ENCODE results near the gene PDE4D. TPM values are rescaled to one million over a fixed set of nuclear protein-coding genes. Genes with fewer than 3 reads are reported as not detected.

PDE4D gene
- total RNA-seq, 1 experiment from 2014 or later = 11.6 TPM

- Mint-ChIP-seq H3K27me3 (ENCODE audit: unreplicated experiment) (no peaks in the 10 kb centered on the region), H3K9me3 (ENCODE audit: low read depth, unreplicated experiment) (no peaks in the 10 kb centered on the region), H3K4me3 (ENCODE audit: low read depth, unreplicated experiment) (no peak overlapping the region), H3K27ac (ENCODE audit: unreplicated experiment) (no peak overlapping the region), H3K4me1 (ENCODE audit: low read depth, unreplicated experiment) (no peaks in the 10 kb centered on the region), H3K36me3 (ENCODE audit: insufficient read depth, unreplicated experiment) (no peaks in the 10 kb centered on the region)
- intact Hi-C loops (cut with micrococcal nuclease; ENCODE audit: unreplicated experiment) = no loop called here
- no peak for DNase-seq
- BruUV-seq (replicated peaks) = no TSS peak
- CTCF ChIA-PET = no interaction called here
- TF ChIP-seq CTCF (IDR thresholded peaks at IDR 0.05; ENCODE audit: unreplicated experiment) = no peak
These were observed 729.3 kb downstream of the PDE4D start for GRCh38 chr5:59164041-59164830.

- no peak for TF ChIP-seq CTCF (IDR thresholded peaks at IDR 0.05; ENCODE audit: unreplicated experiment)
- intact Hi-C loops (cut with micrococcal nuclease; ENCODE audit: unreplicated experiment) = no loop called here
- Mint-ChIP-seq H3K9me3 (ENCODE audit: low read depth, unreplicated experiment) (no peaks in the 10 kb centered on the region), H3K27me3 (ENCODE audit: unreplicated experiment) (no peaks in the 10 kb centered on the region), H3K4me1 (ENCODE audit: low read depth, unreplicated experiment) (no peaks in the 10 kb centered on the region), H3K4me3 (ENCODE audit: low read depth, unreplicated experiment) (no peak overlapping the region), H3K27ac (ENCODE audit: unreplicated experiment) (no peak overlapping the region), H3K36me3 (ENCODE audit: insufficient read depth, unreplicated experiment) (no peaks in the 10 kb centered on the region)
- BruUV-seq (replicated peaks) = no TSS peak
- CTCF ChIA-PET = interaction anchor here (0.6 kb wide), 1 partner anchor 142 kb away, joined by 3 read pairs; no protein-coding TSS in a partner anchor
- no peak for DNase-seq
These were observed 732.1 kb downstream of the PDE4D start for GRCh38 chr5:59161221-59162105.

GRCh38 chr5:59158637-59159391, 734.7 kb downstream of the PDE4D start:
- H3K36me3 Mint-ChIP-seq (ENCODE audit: insufficient read depth, unreplicated experiment) = no peaks in the 10 kb centered on the region

More at GRCh38 chr5:59158637-59159391, 734.7 kb downstream of the PDE4D start:
- Mint-ChIP-seq H3K9me3 (ENCODE audit: low read depth, unreplicated experiment) (no peaks in the 10 kb centered on the region), H3K27ac (ENCODE audit: unreplicated experiment) (no peak overlapping the region), H3K4me3 (ENCODE audit: low read depth, unreplicated experiment) (no peak overlapping the region), H3K4me1 (ENCODE audit: low read depth, unreplicated experiment) (no peaks in the 10 kb centered on the region), H3K27me3 (ENCODE audit: unreplicated experiment) (no peaks in the 10 kb centered on the region)
- DNase-seq = no peak
- no TSS peak for BruUV-seq (replicated peaks)
- intact Hi-C loops (cut with micrococcal nuclease; ENCODE audit: unreplicated experiment) = no loop called here
- TF ChIP-seq CTCF (IDR thresholded peaks at IDR 0.05; ENCODE audit: unreplicated experiment) = no peak
- CTCF ChIA-PET = no interaction called here

Measured in Calu3 (cell line).